ENCODE data around the gene MCM3AP.
A peak's percentile ranks its signal among the peaks of the same experiment; 100 is the strongest.
"Not testable (repeated sequence)": the region's sequence is repeated elsewhere in the genome, so short reads cannot be mapped to it uniquely, and the experiment has no call there.

Gene MCM3AP

GRCh38 chr21:46247699-46248421 lies 37.6 kb downstream of the MCM3AP start:
- peaks cover 94% of the 10 kb centered on the region for H3K36me3 ChIP-seq (ENCODE audit: insufficient read depth, low read length)
- no peak for DNase-seq (ENCODE audit: low read depth, low spot score)
- no peaks in the 10 kb centered on the region for H3K9me3 ChIP-seq (ENCODE audit: low read depth, low read length)
- TF ChIP-seq POLR2AphosphoS5 (IDR thresholded peaks at IDR 0.05; ENCODE audit: borderline replicate concordance, low read depth, low read length) (no peak), FOXP2 (optimal IDR thresholded peaks at IDR 0.05; ENCODE audit: control extremely low read depth, extremely low read length, insufficient read depth) (no peak), EZH2 (IDR thresholded peaks at IDR 0.05) (no peak)
- H3K9ac ChIP-seq (ENCODE audit: insufficient read length), result no peak overlapping the region
- H3K27ac ChIP-seq, result no peak overlapping the region
- H3K4me3 ChIP-seq, result no peak overlapping the region

- Histone ChIP-seq H3K9me3 (ENCODE audit: low read depth, low read length) (no peaks in the 10 kb centered on the region), H3K4me3 (no peak overlapping the region), H3K27ac (0 out of 2 replicates have a peak overlapping the region, but pooled peaks have one; percentile 53), H3K9ac (ENCODE audit: insufficient read length) (no peak overlapping the region), H3K36me3 (ENCODE audit: insufficient read depth, low read length) (peaks cover 94% of the 10 kb centered on the region)
- no peak for TF ChIP-seq EZH2 (IDR thresholded peaks at IDR 0.05)
- no peak for TF ChIP-seq POLR2AphosphoS5 (IDR thresholded peaks at IDR 0.05; ENCODE audit: borderline replicate concordance, low read depth, low read length)
- TF ChIP-seq FOXP2 (optimal IDR thresholded peaks at IDR 0.05; ENCODE audit: control extremely low read depth, extremely low read length, insufficient read depth), result no peak
- DNase-seq (ENCODE audit: low read depth, low spot score), result no peak
Measured at GRCh38 chr21:46246345-46246744, 39.1 kb downstream of the MCM3AP start.

- Histone ChIP-seq H3K4me3 (no peak overlapping the region), H3K36me3 (ENCODE audit: insufficient read depth, low read length) (peaks cover 93% of the 10 kb centered on the region), H3K9ac (ENCODE audit: insufficient read length) (no peak overlapping the region), H3K27ac (0 out of 2 replicates have a peak overlapping the region, but pooled peaks have one; percentile 53), H3K9me3 (ENCODE audit: low read depth, low read length) (no peaks in the 10 kb centered on the region)
- TF ChIP-seq EZH2 (IDR thresholded peaks at IDR 0.05), result no peak
- no peak for TF ChIP-seq FOXP2 (optimal IDR thresholded peaks at IDR 0.05; ENCODE audit: control extremely low read depth, extremely low read length, insufficient read depth)
- TF ChIP-seq POLR2AphosphoS5 (IDR thresholded peaks at IDR 0.05; ENCODE audit: borderline replicate concordance, low read depth, low read length), result no peak
- no peak for DNase-seq (ENCODE audit: low read depth, low spot score)
Measured at GRCh38 chr21:46245213-46245915, 40.0 kb downstream of the MCM3AP start.

- Histone ChIP-seq H3K4me3 (no peak overlapping the region), H3K9me3 (ENCODE audit: low read depth, low read length) (no peaks in the 10 kb centered on the region), H3K36me3 (ENCODE audit: insufficient read depth, low read length) (peaks cover 93% of the 10 kb centered on the region), H3K9ac (ENCODE audit: insufficient read length) (no peak overlapping the region), H3K27ac (0 out of 2 replicates have a peak overlapping the region, but pooled peaks have one; percentile 36)
- no peak for DNase-seq (ENCODE audit: low read depth, low spot score)
- TF ChIP-seq FOXP2 (optimal IDR thresholded peaks at IDR 0.05; ENCODE audit: control extremely low read depth, extremely low read length, insufficient read depth) (no peak), EZH2 (IDR thresholded peaks at IDR 0.05) (no peak), POLR2AphosphoS5 (IDR thresholded peaks at IDR 0.05; ENCODE audit: borderline replicate concordance, low read depth, low read length) (no peak)
Measured at GRCh38 chr21:46244602-46245001, 40.8 kb downstream of the MCM3AP start.

- H3K4me3 ChIP-seq, result no peak overlapping the region
- H3K27ac ChIP-seq, result 0 out of 2 replicates have a peak overlapping the region, but pooled peaks have one; percentile 36
- peaks cover 93% of the 10 kb centered on the region for H3K36me3 ChIP-seq (ENCODE audit: insufficient read depth, low read length)
- no peaks in the 10 kb centered on the region for H3K9me3 ChIP-seq (ENCODE audit: low read depth, low read length)
- no peak for DNase-seq (ENCODE audit: low read depth, low spot score)
- TF ChIP-seq EZH2 (IDR thresholded peaks at IDR 0.05) (no peak), FOXP2 (optimal IDR thresholded peaks at IDR 0.05; ENCODE audit: control extremely low read depth, extremely low read length, insufficient read depth) (no peak), POLR2AphosphoS5 (IDR thresholded peaks at IDR 0.05; ENCODE audit: borderline replicate concordance, low read depth, low read length) (no peak)
- H3K9ac ChIP-seq (ENCODE audit: insufficient read length), result no peak overlapping the region
Measured at GRCh38 chr21:46243960-46244361, 41.5 kb downstream of the MCM3AP start.

GRCh38 chr21:46243325-46243724 lies 42.1 kb downstream of the MCM3AP start:
- H3K4me3 ChIP-seq, result no peak overlapping the region
- TF ChIP-seq POLR2AphosphoS5 (IDR thresholded peaks at IDR 0.05; ENCODE audit: borderline replicate concordance, low read depth, low read length) (no peak), EZH2 (IDR thresholded peaks at IDR 0.05) (no peak), FOXP2 (optimal IDR thresholded peaks at IDR 0.05; ENCODE audit: control extremely low read depth, extremely low read length, insufficient read depth) (no peak)
- DNase-seq (ENCODE audit: low read depth, low spot score), result no peak
- H3K36me3 ChIP-seq (ENCODE audit: insufficient read depth, low read length), result peaks cover 93% of the 10 kb centered on the region
- H3K9ac ChIP-seq (ENCODE audit: insufficient read length), result no peak overlapping the region
- no peaks in the 10 kb centered on the region for H3K9me3 ChIP-seq (ENCODE audit: low read depth, low read length)
- H3K27ac ChIP-seq, result peak overlapping the region; percentile 36; the same call in 1 of the 2 replicates

GRCh38 chr21:46241577-46241976 lies 43.8 kb downstream of the MCM3AP start:
- H3K9me3 ChIP-seq (ENCODE audit: low read depth, low read length); H3K4me3 ChIP-seq; H3K27ac ChIP-seq; DNase-seq (ENCODE audit: low read depth, low spot score); H3K9ac ChIP-seq (ENCODE audit: insufficient read length): not testable (repeated sequence)
- peaks cover 82% of the 10 kb centered on the region for H3K36me3 ChIP-seq (ENCODE audit: insufficient read depth, low read length)

- TF ChIP-seq EZH2 (IDR thresholded peaks at IDR 0.05), result no peak
- no peak; the same call in 1 of the 2 replicates for TF ChIP-seq POLR2AphosphoS5 (IDR thresholded peaks at IDR 0.05; ENCODE audit: borderline replicate concordance, low read depth, low read length)
- no peak for TF ChIP-seq FOXP2 (optimal IDR thresholded peaks at IDR 0.05; ENCODE audit: control extremely low read depth, extremely low read length, insufficient read depth)
- no peak for DNase-seq (ENCODE audit: low read depth, low spot score)
- peaks cover 82% of the 10 kb centered on the region for H3K36me3 ChIP-seq (ENCODE audit: insufficient read depth, low read length)
Measured at GRCh38 chr21:46239817-46240325, 45.5 kb downstream of the MCM3AP start.

More at GRCh38 chr21:46239817-46240325, 45.5 kb downstream of the MCM3AP start:
- Histone ChIP-seq H3K9ac (ENCODE audit: insufficient read length) (no peak overlapping the region), H3K9me3 (ENCODE audit: low read depth, low read length) (no peaks in the 10 kb centered on the region), H3K27ac (no peak overlapping the region; the same call in 1 of the 2 replicates), H3K4me3 (no peak overlapping the region)

All from SK-N-MC (cell line).